A549 (cell line): ENCODE measurements around the gene MAML2. TPM values are rescaled to one million over a fixed set of nuclear protein-coding genes. Genes with fewer than 3 reads are reported as not detected.

Experiments used
- ATAC-seq, 2 experiments: fragments of 200-7000 bp in 1 of 2; fragments of >200 bp in 1 of 2; cut with Nextera tagmentation in 1 of 2; cut with Tn5 transposase in 1 of 2; 3 replicates each; pipeline versions ENCODE4 v1.8.0 to v1.9.1; 2018 to 2020; ENCODE audit warnings: mild to moderate bottlenecking in 1 of 2, moderate library complexity in 1 of 2
- CTCF ChIA-PET: fragments of 300-600 bp; sonication (Branson Sonifier 250); formaldehyde crosslinking; extraction: SDS; loops from one replicate; lab custom pipeline; 2021; ENCODE audit warnings: antibody characterized with exemption, inconsistent platforms; lab: Yijun Ruan, JAX
- POLR2A ChIA-PET: fragments of 350-600 bp; formaldehyde crosslinking; extraction: SDS; loops from one replicate; lab custom pipeline; 2021; ENCODE audit warnings: antibody characterized with exemption, inconsistent platforms; lab: Yijun Ruan, JAX
- DNase-seq, 2 experiments: peaks; one replicate each; pipeline versions ENCODE4 v3.0.0 to v3.0.0-alpha.2; 2011 to 2016; ENCODE audit warnings: low read depth in 1 of 2, low spot score in 1 of 2
- FAIRE-seq: peaks from 2 replicates; lab custom pipeline; 2011; peaks lifted over from hg19 to GRCh38; lab: Jason Lieb, UNC
- H3K27ac ChIP-seq, 2 experiments: fragments of >200 bp; sonication (Bioruptor Twin); formaldehyde crosslinking; 3 replicates each; pipeline ENCODE4 v1.5.1; 2016 to 2017
- H3K4me1 ChIP-seq: fragments of >200 bp; sonication (Bioruptor Twin); formaldehyde crosslinking; 3 replicates; pipeline ENCODE4 v1.6.1; 2016
- H3K4me2 ChIP-seq: fragments of >200 bp; sonication (Bioruptor Twin); formaldehyde crosslinking; 3 replicates; pipeline ENCODE4 v1.6.1; 2016
- H3K4me3 ChIP-seq: fragments of >200 bp; sonication (Bioruptor Twin); formaldehyde crosslinking; 3 replicates; pipeline ENCODE4 v1.5.1; 2016
- H3K9me3 ChIP-seq: fragments of >200 bp; sonication (Bioruptor Twin); formaldehyde crosslinking; 3 replicates; pipeline ENCODE4 v1.6.1; 2016
- BCL3 ChIP-seq: fragments of >200 bp; sonication (Bioruptor Twin); formaldehyde crosslinking; IDR thresholded peaks from 3 replicates; pipeline ENCODE4 v1.6.1; 2016
- BHLHE40 ChIP-seq: IDR thresholded peaks from 2 replicates; pipeline ENCODE4 v1.6.1; 2012; ENCODE audit warnings: low read depth, low read length, inconsistent platforms
- CEBPB ChIP-seq, 2 experiments: fragments of >200 bp in 1 of 2; sonication (Bioruptor Twin) in 1 of 2; formaldehyde crosslinking in 1 of 2; IDR thresholded peaks; 2 replicates each; pipeline ENCODE4 v1.6.1; 2012 to 2016
- EHF ChIP-seq: fragments of 250-450 bp; sonication (Bioruptor Pico); IDR thresholded peaks from 2 replicates; pipeline ENCODE4 v1.5.0; 2020; ENCODE audit warnings: mild to moderate bottlenecking
- EHMT2 ChIP-seq: fragments of 200-600 bp; sonication (generic); IDR thresholded peaks from 2 replicates; pipeline ENCODE4 v1.6.1; 2016; ENCODE audit warnings: antibody characterized with exemption, low read depth, mild to moderate bottlenecking, moderate library complexity
- ELK1 ChIP-seq: fragments of 150-350 bp; IDR thresholded peaks from 2 replicates; pipeline ENCODE4 v1.6.1; 2014; ENCODE audit warnings: low read depth, mild to moderate bottlenecking, low read length
- ESRRA ChIP-seq: fragments of 150-350 bp; IDR thresholded peaks from 2 replicates; pipeline ENCODE4 v1.6.1; 2014; ENCODE audit warnings: mild to moderate bottlenecking, low read length, borderline replicate concordance
- FOSL2 ChIP-seq, 2 experiments: fragments of 450-650 bp in 1 of 2; fragments of >200 bp in 1 of 2; sonication (Bioruptor Twin) in 1 of 2; formaldehyde crosslinking; IDR thresholded peaks; 2 replicates each; pipeline versions ENCODE4 v1.5.0 to v1.6.1; 2016 to 2020; ENCODE audit warnings: mild to moderate bottlenecking in 1 of 2, moderate library complexity in 1 of 2
- FOXS1 ChIP-seq: fragments of 250-450 bp; sonication (Bioruptor Pico); IDR thresholded peaks from 2 replicates; pipeline ENCODE4 v1.5.0; 2020; ENCODE audit warnings: mild to moderate bottlenecking, moderate library complexity
- HEYL ChIP-seq: fragments of 250-450 bp; sonication (Bioruptor Pico); IDR thresholded peaks from 2 replicates; pipeline ENCODE4 v1.8.0; 2021; ENCODE audit warnings: mild to moderate bottlenecking, moderate library complexity
- HOXA7 ChIP-seq: fragments of 250-450 bp; sonication (Bioruptor Pico); IDR thresholded peaks from 2 replicates; pipeline ENCODE4 v1.5.0; 2020; ENCODE audit warnings: mild to moderate bottlenecking, moderate library complexity
- HOXB13 ChIP-seq: fragments of 250-450 bp; sonication (Bioruptor Pico); IDR thresholded peaks from 2 replicates; pipeline ENCODE4 v1.5.0; 2020; ENCODE audit warnings: low read depth, mild to moderate bottlenecking, moderate library complexity
- JUN ChIP-seq, 2 experiments: fragments of >200 bp; sonication (Bioruptor Twin); formaldehyde crosslinking; IDR thresholded peaks; 2 replicates in 1 of 2; 3 replicates in 1 of 2; pipeline ENCODE4 v1.6.1; 2016 to 2017
- JUNB ChIP-seq: fragments of >200 bp; sonication (Bioruptor Twin); formaldehyde crosslinking; IDR thresholded peaks from 2 replicates; pipeline ENCODE4 v1.6.1; 2016
- KDM5A ChIP-seq: fragments of 200-600 bp; sonication (generic); IDR thresholded peaks from 2 replicates; pipeline ENCODE4 v1.6.1; 2016; ENCODE audit warnings: antibody characterized with exemption, mild to moderate bottlenecking
- MAFK ChIP-seq: fragments of 450-650 bp; IDR thresholded peaks from 2 replicates; pipeline ENCODE4 v1.6.1; 2014; ENCODE audit not compliant: partially characterized antibody
- NR3C1 ChIP-seq: fragments of >200 bp; sonication (Bioruptor Twin); formaldehyde crosslinking; IDR thresholded peaks from 3 replicates; pipeline ENCODE4 v1.6.1; 2017
- POLR2A ChIP-seq: IDR thresholded peaks from 2 replicates; pipeline ENCODE4 v1.6.1; 2012; ENCODE audit warnings: mild to moderate bottlenecking, low read length
- POLR2AphosphoS2 ChIP-seq: conservative IDR thresholded peaks from 2 replicates; pipeline ENCODE4 v1.6.1; 2012; ENCODE audit warnings: low read length, improper control_type of control experiment, inconsistent platforms
- REST ChIP-seq: fragments of 200-600 bp; sonication (generic); IDR thresholded peaks from 2 replicates; pipeline ENCODE4 v1.6.1; 2016; ENCODE audit warnings: antibody characterized with exemption, mild to moderate bottlenecking, moderate library complexity
- RNF2 ChIP-seq: fragments of 200-600 bp; sonication (generic); IDR thresholded peaks from 2 replicates; pipeline ENCODE4 v1.6.1; 2016; ENCODE audit warnings: low read depth, mild to moderate bottlenecking, antibody characterized with exemption, moderate library complexity, borderline replicate concordance
- SREBF2 ChIP-seq: fragments of 450-650 bp; IDR thresholded peaks from 2 replicates; pipeline ENCODE4 v1.6.1; 2014; ENCODE audit warnings: mild to moderate bottlenecking, moderate library complexity
- TFCP2L1 ChIP-seq: fragments of 250-450 bp; sonication (Bioruptor Pico); IDR thresholded peaks from 2 replicates; pipeline ENCODE4 v1.5.0; 2021; ENCODE audit warnings: mild to moderate bottlenecking
- TP53 ChIP-seq: fragments of 250-450 bp; sonication (Bioruptor Pico); IDR thresholded peaks from 2 replicates; pipeline ENCODE4 v1.5.0; 2021; ENCODE audit warnings: mild to moderate bottlenecking, moderate library complexity
- ZSCAN20 ChIP-seq: fragments of 250-450 bp; sonication (Bioruptor Pico); IDR thresholded peaks from 2 replicates; pipeline ENCODE4 v1.8.0; 2022; ENCODE audit warnings: mild to moderate bottlenecking, moderate library complexity
- WGBS: methylation state at CpG from one replicate; pipeline ENCODE4 v1.1.6; 2017; ENCODE audit errors: missing lambda C conversion rate; 5-methylcytosine and 5-hydroxymethylcytosine counted together
- polyA plus RNA-seq, 4 experiments: library from polyadenylated mRNA; depleted of rRNA in 3 of 4; stranded (reverse); fragments of >200 nt; fragmentation: RNase III in 1 of 4; extraction: RNeasy Plus Mini Kit Qiagen cat#74134 plus additional on column Dnase treatment in 1 of 4; gene quantifications; 2 replicates in 3 of 4; 3 replicates in 1 of 4; pipeline ENCODE4 v1.2.3, GENCODE V29; 2011 to 2017
- TF ChIP-seq, protein P1 (sequence below): fragments of 450-650 bp; IDR thresholded peaks from 2 replicates; pipeline ENCODE4 v1.6.1; 2014; ENCODE audit warnings: antibody characterized with exemption
- TF ChIP-seq, protein P2 (sequence below): IDR thresholded peaks from 2 replicates; pipeline ENCODE4 v1.6.1; 2012
- TF ChIP-seq, protein P3 (sequence below): IDR thresholded peaks from 2 replicates; pipeline ENCODE4 v1.6.1; 2012

The MAML2 gene
- polyA plus RNA-seq, 2 of the 4 experiments (the other 2 are of a cell fraction) = 1.5 to 2.5 TPM

DNA sequence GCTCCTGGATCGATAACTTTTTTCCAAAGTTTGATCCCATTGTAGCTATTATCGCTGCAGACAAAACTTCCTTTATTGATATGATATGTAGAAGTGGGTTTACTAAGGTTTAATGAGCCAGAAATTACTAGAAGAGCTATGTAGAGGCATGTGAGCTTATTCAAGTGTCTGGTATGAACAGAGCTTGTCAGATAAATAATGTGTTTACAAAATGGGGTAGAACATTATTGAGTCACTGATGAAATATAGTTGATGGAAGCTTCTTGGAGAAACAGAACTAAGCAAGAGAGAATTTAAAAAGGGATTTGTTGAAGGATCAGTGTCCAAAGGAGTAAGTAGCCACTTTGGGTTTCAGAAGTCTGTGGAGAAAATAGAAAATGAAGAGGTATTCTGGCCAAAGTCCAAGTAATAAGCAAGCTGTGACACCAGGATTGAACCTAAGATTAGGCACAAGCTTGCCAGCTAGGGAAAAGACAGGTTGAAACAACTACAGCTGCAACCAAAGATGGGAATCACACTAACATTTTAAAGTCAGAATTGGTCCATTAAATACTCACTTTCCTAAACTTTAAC lies 104.3 kb downstream of the MAML2 start (continued):
- TF ChIP-seq POLR2AphosphoS2 = no peak
- no peak for TF ChIP-seq EHMT2
- TF ChIP-seq ZSCAN20 = no peak
- no peak for TF ChIP-seq FOSL2 (IDR thresholded peaks at IDR 0.05)
- TF ChIP-seq FOSL2 (CRISPR knock-in tag; IDR thresholded peaks at IDR 0.05) = no peak
- TF ChIP-seq MAFK = no peak
- TF ChIP-seq JUN (IDR thresholded peaks at IDR 0.05) = no peak
- TF ChIP-seq EHF (CRISPR knock-in tag) = no peak

- no peak for ATAC-seq
- POLR2A ChIA-PET = no interaction called here
These were observed 105.2 kb downstream of the MAML2 start for GRCh38 chr11:96237766-96238266.

GRCh38 chr11:96235751-96236150 lies 107.2 kb downstream of the MAML2 start:
- Histone ChIP-seq H3K4me2 (no peak overlapping the region), H3K27ac (no peak overlapping the region), H3K4me3 (no peak overlapping the region), H3K9me3 (no peaks in the 10 kb centered on the region), H3K4me1 (peaks cover 36% of the 10 kb centered on the region)
- DNase-seq = no peak
- 94% methylated on average over 4 of the region's 4 CpGs for WGBS
- TF ChIP-seq ELK1 (no peak), JUNB (no peak), FOXS1 (CRISPR knock-in tag) (no peak), POLR2AphosphoS2 (no peak), BCL3 (no peak), FOSL2 (IDR thresholded peaks at IDR 0.05) (no peak), FOSL2 (CRISPR knock-in tag; IDR thresholded peaks at IDR 0.05) (no peak), POLR2A (no peak), HOXA7 (CRISPR knock-in tag) (no peak), TP53 (CRISPR knock-in tag) (no peak), HEYL (CRISPR knock-in tag) (no peak), RNF2 (no peak), NR3C1 (no peak), REST (no peak), SREBF2 (no peak), CEBPB (IDR thresholded peaks at IDR 0.05) (no peak)
- TF ChIP-seq, protein P1, sequence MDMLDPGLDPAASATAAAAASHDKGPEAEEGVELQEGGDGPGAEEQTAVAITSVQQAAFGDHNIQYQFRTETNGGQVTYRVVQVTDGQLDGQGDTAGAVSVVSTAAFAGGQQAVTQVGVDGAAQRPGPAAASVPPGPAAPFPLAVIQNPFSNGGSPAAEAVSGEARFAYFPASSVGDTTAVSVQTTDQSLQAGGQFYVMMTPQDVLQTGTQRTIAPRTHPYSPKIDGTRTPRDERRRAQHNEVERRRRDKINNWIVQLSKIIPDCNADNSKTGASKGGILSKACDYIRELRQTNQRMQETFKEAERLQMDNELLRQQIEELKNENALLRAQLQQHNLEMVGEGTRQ = no peak
- TF ChIP-seq, protein P2, sequence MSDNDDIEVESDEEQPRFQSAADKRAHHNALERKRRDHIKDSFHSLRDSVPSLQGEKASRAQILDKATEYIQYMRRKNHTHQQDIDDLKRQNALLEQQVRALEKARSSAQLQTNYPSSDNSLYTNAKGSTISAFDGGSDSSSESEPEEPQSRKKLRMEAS = no peak
- TF ChIP-seq, protein P3, sequence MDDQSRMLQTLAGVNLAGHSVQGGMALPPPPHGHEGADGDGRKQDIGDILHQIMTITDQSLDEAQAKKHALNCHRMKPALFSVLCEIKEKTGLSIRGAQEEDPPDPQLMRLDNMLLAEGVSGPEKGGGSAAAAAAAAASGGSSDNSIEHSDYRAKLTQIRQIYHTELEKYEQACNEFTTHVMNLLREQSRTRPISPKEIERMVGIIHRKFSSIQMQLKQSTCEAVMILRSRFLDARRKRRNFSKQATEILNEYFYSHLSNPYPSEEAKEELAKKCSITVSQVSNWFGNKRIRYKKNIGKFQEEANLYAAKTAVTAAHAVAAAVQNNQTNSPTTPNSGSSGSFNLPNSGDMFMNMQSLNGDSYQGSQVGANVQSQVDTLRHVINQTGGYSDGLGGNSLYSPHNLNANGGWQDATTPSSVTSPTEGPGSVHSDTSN = no peak
- no peak for FAIRE-seq
- no peak for ATAC-seq
- ChIA-PET CTCF (no interaction called here), POLR2A (no interaction called here)

More at GRCh38 chr11:96237766-96238266, 105.2 kb downstream of the MAML2 start:
- H3K9me3 ChIP-seq = no peaks in the 10 kb centered on the region
- FAIRE-seq (no peak), DNase-seq (peak in 1 of 2 experiments; percentile 7)
- H3K4me1 ChIP-seq = peaks cover 55% of the 10 kb centered on the region
- H3K27ac ChIP-seq = peak overlapping the region in 1 of 2 experiments; percentile 40; a peak in 4 of 6 replicates
- H3K4me3 ChIP-seq = no peak overlapping the region
- CTCF ChIA-PET = interaction anchor here (1.0 to 3.0 kb wide), 4 partner anchors 19 to 183 kb away, joined by 3 to 17 read pairs (median 5); partner anchors contain the start of gene MAML2
- no peak for TF ChIP-seq BHLHE40
- TF ChIP-seq FOXS1 (CRISPR knock-in tag) = no peak
- TF ChIP-seq CEBPB (IDR thresholded peaks at IDR 0.05) = peak; percentile 16 to 33; a peak in 1 of 4 replicates
- TF ChIP-seq HOXB13 (CRISPR knock-in tag) = no peak
- TF ChIP-seq KDM5A = no peak
- no peak for TF ChIP-seq TFCP2L1 (CRISPR knock-in tag)
- TF ChIP-seq ESRRA = no peak
- H3K4me2 ChIP-seq = peak overlapping the region; percentile 64
- WGBS = 10% methylated on average over 1 of the region's 1 CpG
